Esophagus muscularis mucosa (tissue), 4 donors: ENCODE measurements around the gene ARAF. TPM values are rescaled to one million over a fixed set of nuclear protein-coding genes. Genes with fewer than 3 reads are reported as not detected.

Experiments
- DNase-seq: peaks from one replicate; pipeline ENCODE4 v3.0.0-alpha.2; 2017; ENCODE audit errors: extremely low spot score
- H3K27ac ChIP-seq, 4 donors: fragments of 200-600 bp; sonication (generic); replicated peaks in 1 of 4; 1 replicate in 3 of 4; 2 replicates in 1 of 4; pipeline ENCODE4 v1.5.1; 2016 to 2019; ENCODE audit warnings: mild to moderate bottlenecking in 1 of 4
- H3K27me3 ChIP-seq, 4 donors: fragments of 200-600 bp; sonication (generic); one replicate each; pipeline versions ENCODE4 v1.5.1 to v1.6.0; 2016 to 2019
- H3K36me3 ChIP-seq, 4 donors: fragments of 200-600 bp; sonication (generic); one replicate each; pipeline ENCODE4 v1.5.1; 2016 to 2019
- H3K4me1 ChIP-seq, 4 donors: fragments of 200-600 bp; sonication (generic); one replicate each; pipeline ENCODE4 v1.5.1; 2016 to 2019
- H3K4me3 ChIP-seq, 4 donors: fragments of 200-600 bp; sonication (generic); 1 replicate in 2 of 4; 2 replicates in 2 of 4; pipeline ENCODE4 v1.5.1; 2016 to 2019; ENCODE audit warnings: mild to moderate bottlenecking in 4 of 4, moderate library complexity in 1 of 4
- H3K9me3 ChIP-seq, 4 donors: fragments of 200-600 bp; sonication (generic); 1 replicate in 3 of 4; 2 replicates in 1 of 4; pipeline ENCODE4 v1.5.1; 2016 to 2019
- EP300 ChIP-seq: sonication (generic); formaldehyde crosslinking; IDR thresholded peaks from one replicate; pipeline ENCODE4 v1.6.1; 2017; ENCODE audit warnings: antibody characterized with exemption
- POLR2A ChIP-seq: fragments of 450-650 bp; IDR thresholded peaks from one replicate; pipeline ENCODE4 v1.6.1; 2017; ENCODE audit warnings: antibody characterized with exemption, moderate library complexity, mild to moderate bottlenecking, low read depth
- POLR2AphosphoS5 ChIP-seq, 2 donors: sonication (generic); formaldehyde crosslinking; IDR thresholded peaks; one replicate each; pipeline ENCODE4 v1.6.1; 2017; ENCODE audit warnings: antibody characterized with exemption in 2 of 2
- WGBS: methylation state at CpG from one replicate; pipeline ENCODE4 v1.1.5; 2018; 5-methylcytosine and 5-hydroxymethylcytosine counted together
- intact Hi-C: fragments of 100-400 bp; cut with DNase I; formaldehyde crosslinking; loops from one replicate; pipeline ENCODE4 v1.15.1; 2023
- total RNA-seq, 4 donors: library from RNA; depleted of rRNA; stranded (reverse); fragments of >200 nt; gene quantifications; one replicate each; pipeline versions ENCODE4 v1.1.0 to v1.2.1, GENCODE V29; 2016
- TF ChIP-seq, protein P1 (sequence below), 3 experiments: fragments of 200-600 bp in 2 of 3; fragments of 450-650 bp in 1 of 3; sonication (generic) in 2 of 3; IDR thresholded peaks; one replicate each; pipeline ENCODE4 v1.5.1; 2017 to 2019; ENCODE audit warnings: antibody characterized with exemption in 3 of 3, mild to moderate bottlenecking in 2 of 3, moderate library complexity in 1 of 3

ARAF gene
- total RNA-seq, 4 donors from 2014 or later, result 39.3 to 49.6 (median 42.8) TPM

DNA sequence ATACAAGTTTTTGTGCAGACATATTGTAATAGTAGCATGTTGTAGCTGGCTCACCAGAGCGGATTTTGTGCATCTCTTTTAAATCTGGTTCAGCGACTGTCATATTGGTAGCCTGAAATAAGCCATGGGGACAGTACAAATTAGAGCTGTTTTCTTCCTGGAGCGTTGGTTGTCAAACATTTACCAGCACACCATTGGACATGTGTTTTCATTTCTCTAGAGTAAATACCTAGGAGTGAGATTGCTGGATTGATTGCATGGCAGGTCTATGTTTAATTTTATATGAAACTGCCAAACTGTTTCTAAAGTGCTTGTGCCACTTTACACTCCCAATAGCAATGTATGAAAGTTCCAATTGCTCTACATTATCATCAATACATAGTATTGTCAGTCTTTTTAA is 2.6 kb upstream of the ARAF start:
- Histone ChIP-seq H3K9me3 (peaks cover 0 to 4% (median 0%) of the 10 kb centered on the region in 4 donors), H3K36me3 (peaks cover 0 to 8% (median 6%) of the 10 kb centered on the region in 4 donors), H3K4me1 (peaks cover 12 to 38% (median 32%) of the 10 kb centered on the region in 4 donors), H3K27me3 (no peaks in the 10 kb centered on the region), H3K27ac (no peak overlapping the region), H3K4me3 (no peak overlapping the region)
- no peak for DNase-seq
- TF ChIP-seq EP300 (no peak), POLR2A (no peak), POLR2AphosphoS5 (IDR thresholded peaks at IDR 0.05) (no peak)
- TF ChIP-seq, protein P1, sequence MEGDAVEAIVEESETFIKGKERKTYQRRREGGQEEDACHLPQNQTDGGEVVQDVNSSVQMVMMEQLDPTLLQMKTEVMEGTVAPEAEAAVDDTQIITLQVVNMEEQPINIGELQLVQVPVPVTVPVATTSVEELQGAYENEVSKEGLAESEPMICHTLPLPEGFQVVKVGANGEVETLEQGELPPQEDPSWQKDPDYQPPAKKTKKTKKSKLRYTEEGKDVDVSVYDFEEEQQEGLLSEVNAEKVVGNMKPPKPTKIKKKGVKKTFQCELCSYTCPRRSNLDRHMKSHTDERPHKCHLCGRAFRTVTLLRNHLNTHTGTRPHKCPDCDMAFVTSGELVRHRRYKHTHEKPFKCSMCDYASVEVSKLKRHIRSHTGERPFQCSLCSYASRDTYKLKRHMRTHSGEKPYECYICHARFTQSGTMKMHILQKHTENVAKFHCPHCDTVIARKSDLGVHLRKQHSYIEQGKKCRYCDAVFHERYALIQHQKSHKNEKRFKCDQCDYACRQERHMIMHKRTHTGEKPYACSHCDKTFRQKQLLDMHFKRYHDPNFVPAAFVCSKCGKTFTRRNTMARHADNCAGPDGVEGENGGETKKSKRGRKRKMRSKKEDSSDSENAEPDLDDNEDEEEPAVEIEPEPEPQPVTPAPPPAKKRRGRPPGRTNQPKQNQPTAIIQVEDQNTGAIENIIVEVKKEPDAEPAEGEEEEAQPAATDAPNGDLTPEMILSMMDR (IDR thresholded peaks at IDR 0.05), result no peak
- WGBS, result 85% methylated on average over 3 of the region's 3 CpGs
- intact Hi-C loops, result no loop called here

DNA sequence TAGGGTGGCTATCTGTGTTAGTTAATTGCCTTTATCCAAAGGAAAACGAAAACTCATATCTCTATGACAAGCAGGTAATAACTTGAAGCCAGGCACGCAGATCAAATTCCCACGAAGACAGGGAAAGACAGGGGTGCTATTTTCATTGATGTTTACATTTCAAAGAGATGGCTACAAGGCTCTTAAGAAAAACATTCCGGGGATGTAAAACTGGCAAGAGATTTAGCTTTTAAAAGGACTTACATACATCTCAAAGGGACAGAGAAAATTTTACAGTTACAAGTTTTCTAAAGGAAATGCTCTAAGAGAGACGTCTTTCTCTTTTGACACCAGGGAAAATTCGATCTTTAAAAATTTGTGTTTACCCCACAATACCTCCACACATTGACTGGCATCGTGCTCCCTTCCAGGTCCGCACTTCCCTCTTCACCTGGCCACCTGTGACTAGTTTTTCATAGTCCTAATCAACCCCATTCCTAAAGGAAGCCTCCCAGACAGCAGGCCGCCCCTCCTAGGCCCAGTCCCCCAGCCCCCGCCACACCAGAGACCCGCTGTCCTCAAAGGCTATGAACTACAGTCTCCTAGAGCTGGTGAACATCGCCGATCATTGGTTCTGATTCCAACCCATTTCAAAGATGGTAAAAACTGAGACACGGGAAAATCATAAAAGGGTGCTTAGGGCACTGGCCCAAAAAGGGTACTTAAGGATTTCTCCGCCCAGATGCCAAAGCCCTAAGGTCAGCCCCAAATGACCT is 649 bp upstream of the ARAF start:
- 47% methylated on average over 14 of the region's 15 CpGs for WGBS

DNA sequence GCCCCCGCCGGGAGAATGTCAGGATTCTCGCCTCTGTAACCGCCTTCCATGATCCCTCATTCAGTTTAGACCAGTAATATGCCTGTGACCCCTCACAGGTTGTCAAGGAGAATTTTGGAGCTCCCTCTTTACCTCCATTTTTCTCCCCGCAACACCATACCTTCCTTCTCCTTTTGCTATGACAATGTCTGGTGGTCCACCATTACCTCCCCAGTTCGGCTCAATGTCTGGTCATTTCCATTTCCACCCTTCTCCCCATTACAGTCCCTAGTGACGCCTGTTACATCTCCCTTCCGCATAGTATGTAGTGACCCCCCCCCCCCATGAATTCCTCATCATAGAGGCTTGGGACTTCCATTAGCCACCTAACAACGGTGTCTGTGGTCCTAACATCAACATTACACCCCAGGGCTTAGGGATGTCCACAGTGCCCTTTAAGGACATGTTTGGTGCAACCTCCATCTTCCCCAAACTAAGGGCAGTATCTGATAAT is 700 bp downstream of the ARAF start:
- 52% methylated on average over 9 of the region's 9 CpGs for WGBS
- Histone ChIP-seq H3K27me3 (no peaks in the 10 kb centered on the region), H3K4me3 (peak overlapping the region; percentile 63 to 83 (median 66)), H3K36me3 (peaks cover 9 to 35% (median 26%) of the 10 kb centered on the region in 4 donors), H3K4me1 (peaks cover 12 to 39% (median 32%) of the 10 kb centered on the region in 4 donors), H3K27ac (peak overlapping the region; percentile 91 to 94 (median 93)), H3K9me3 (peaks cover 0 to 4% (median 0%) of the 10 kb centered on the region in 4 donors)
- no peak for DNase-seq
- intact Hi-C loops, result loop anchor here (5.0 kb wide), 1 partner anchor 96 kb away; the partner anchor contains the start of gene UXT
- TF ChIP-seq POLR2AphosphoS5 (IDR thresholded peaks at IDR 0.05) (no peak), POLR2A (no peak), EP300 (no peak)
- TF ChIP-seq, protein P1 (IDR thresholded peaks at IDR 0.05), result no peak

More for the DNA sequence above, 649 bp upstream of the ARAF start:
- intact Hi-C loops, result loop anchor here (5.0 kb wide), 1 partner anchor 97 kb away; the partner anchor contains the start of gene UXT
- no peaks in the 10 kb centered on the region for H3K27me3 ChIP-seq
- TF ChIP-seq POLR2A, result no peak
- TF ChIP-seq POLR2AphosphoS5 (IDR thresholded peaks at IDR 0.05), result no peak
- TF ChIP-seq, protein P1 (IDR thresholded peaks at IDR 0.05), result no peak
- no peak for TF ChIP-seq EP300
- H3K4me1 ChIP-seq, result peaks cover 12 to 39% (median 35%) of the 10 kb centered on the region in 4 donors
- DNase-seq, result no peak
- H3K36me3 ChIP-seq, result peaks cover 4 to 27% (median 18%) of the 10 kb centered on the region in 4 donors
- peak overlapping the region; percentile 91 to 94 (median 93) for H3K27ac ChIP-seq
- H3K9me3 ChIP-seq, result peaks cover 0 to 4% (median 0%) of the 10 kb centered on the region in 4 donors
- H3K4me3 ChIP-seq, result peak overlapping the region; percentile 63 to 83 (median 66)

DNA sequence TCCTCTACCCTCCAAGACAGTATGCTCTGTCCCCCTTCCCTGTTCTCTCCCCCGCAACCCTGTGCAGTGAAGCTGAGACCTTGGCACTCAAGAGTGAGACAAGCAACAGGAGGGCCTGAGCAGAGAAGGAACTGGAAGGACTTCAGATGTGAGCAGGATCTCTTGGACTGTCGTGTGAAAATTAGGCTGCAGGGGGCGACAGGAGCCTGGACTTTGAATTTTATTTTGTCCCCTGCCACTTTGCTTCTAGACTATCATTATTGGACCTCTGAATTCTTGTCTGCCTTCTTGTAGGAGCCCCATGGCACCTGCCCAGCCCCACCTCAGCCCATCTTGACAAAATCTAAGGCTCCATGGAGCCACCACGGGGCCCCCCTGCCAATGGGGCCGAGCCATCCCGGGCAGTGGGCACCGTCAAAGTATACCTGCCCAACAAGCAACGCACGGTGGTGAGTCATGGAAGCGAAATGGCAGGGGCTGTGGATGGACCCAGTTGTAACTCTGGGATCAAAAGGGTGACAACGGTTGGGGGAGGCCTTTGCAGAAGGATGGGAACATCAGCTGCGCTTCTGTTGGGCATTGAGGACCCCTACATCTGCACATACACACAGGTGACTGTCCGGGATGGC is 1.7 kb downstream of the ARAF start:
- intact Hi-C loops, result loop anchor here (5.0 kb wide), 1 partner anchor 95 kb away; the partner anchor contains the start of gene UXT
- H3K27ac ChIP-seq, result no peak overlapping the region
- TF ChIP-seq, protein P1 (IDR thresholded peaks at IDR 0.05), result peak in 1 of 3 experiments; percentile 28
- no peak for TF ChIP-seq EP300
- peaks cover 12 to 35% (median 29%) of the 10 kb centered on the region in 4 donors for H3K4me1 ChIP-seq
- 72% methylated on average over 13 of the region's 13 CpGs for WGBS
- no peak overlapping the region for H3K4me3 ChIP-seq
- H3K36me3 ChIP-seq, result peaks cover 18 to 45% (median 36%) of the 10 kb centered on the region in 4 donors
- H3K27me3 ChIP-seq, result no peaks in the 10 kb centered on the region
- DNase-seq, result no peak
- peaks cover 0 to 4% (median 0%) of the 10 kb centered on the region in 4 donors for H3K9me3 ChIP-seq
